Right renal cortex interstitium (tissue), 3 donors: ENCODE measurements around the gene ATOH8. TPM values are rescaled to one million over a fixed set of nuclear protein-coding genes. Genes with fewer than 3 reads are reported as not detected.

ENCODE experiments used
- DNase-seq, 3 donors: peaks; one replicate each; pipeline ENCODE4 v3.0.0-alpha.2; 2013; ENCODE audit warnings: low read depth in 3 of 3, low spot score in 2 of 3
- polyA plus RNA-seq, 3 donors: library from polyadenylated mRNA; unstranded; fragments of 120-200 nt; gene quantifications; one replicate each; pipeline ENCODE4 v1.2.1, GENCODE V29; 2013; ENCODE audit not compliant: insufficient read length in 3 of 3

Gene ATOH8
- polyA plus RNA-seq, 3 donors: 11.0 to 12.9 (median 11.2) TPM

- DNase-seq: no peak
Measured at GRCh38 chr2:85767803-85768665, 14.2 kb downstream of the ATOH8 start.

- no peak for DNase-seq
Measured at GRCh38 chr2:85768713-85769112, 14.9 kb downstream of the ATOH8 start.

GRCh38 chr2:85769236-85769982, 15.6 kb downstream of the ATOH8 start:
- no peak for DNase-seq

- DNase-seq: no peak
Measured at GRCh38 chr2:85769983-85770362, 16.2 kb downstream of the ATOH8 start.

GRCh38 chr2:85770369-85770768, 16.6 kb downstream of the ATOH8 start:
- no peak for DNase-seq

GRCh38 chr2:85770786-85771409, 17.1 kb downstream of the ATOH8 start:
- DNase-seq: no peak

- DNase-seq: no peak
Measured at GRCh38 chr2:85771486-85771885, 17.7 kb downstream of the ATOH8 start.

GRCh38 chr2:85772019-85772745, 18.4 kb downstream of the ATOH8 start:
- DNase-seq: peak; percentile 91 to 95 (median 92)

- DNase-seq: no peak
Measured at GRCh38 chr2:85772841-85773491, 19.2 kb downstream of the ATOH8 start.

- DNase-seq: no peak
Measured at GRCh38 chr2:85773692-85774091, 19.9 kb downstream of the ATOH8 start.

GRCh38 chr2:85774126-85774978, 20.6 kb downstream of the ATOH8 start:
- no peak for DNase-seq

GRCh38 chr2:85775406-85776381, 21.9 kb downstream of the ATOH8 start:
- no peak for DNase-seq

GRCh38 chr2:85776672-85777071, 22.9 kb downstream of the ATOH8 start:
- no peak for DNase-seq

- no peak for DNase-seq
Measured at GRCh38 chr2:85777441-85777861, 23.7 kb downstream of the ATOH8 start.

- DNase-seq: no peak
Measured at GRCh38 chr2:85778646-85779379, 25.0 kb downstream of the ATOH8 start.

GRCh38 chr2:85779641-85780315, 26.0 kb downstream of the ATOH8 start:
- DNase-seq: no peak
